OCI-LY7 (cell line): ENCODE measurements around the gene JUNB.

ENCODE experiments used
- CTCF ChIP-seq: fragments of 200-600 bp; sonication (generic); conservative IDR thresholded peaks from 2 replicates; pipeline ENCODE4 v1.5.1; 2014; ENCODE audit warnings: mild to moderate bottlenecking, antibody characterized with exemption, low read length, moderate library complexity, mixed read lengths
- EZH2phosphoT487 ChIP-seq: fragments of 200-600 bp; sonication (generic); IDR thresholded peaks from 2 replicates; pipeline ENCODE4 v1.6.1; 2018; ENCODE audit warnings: low read depth, borderline replicate concordance, mild to moderate bottlenecking, mixed run types, antibody characterized with exemption, low read length, moderate library complexity, mixed read lengths

- TF ChIP-seq CTCF, result no peak
- TF ChIP-seq EZH2phosphoT487, result no peak
Observed at GRCh38 chr19:12833418-12833737, 42.1 kb downstream of the JUNB start.
